ENCODE results near the gene ASXL1.
A peak's percentile ranks its signal among the peaks of the same experiment; 100 is the strongest.

Gene ASXL1

GRCh38 chr20:32483351-32484224 is 125.5 kb downstream of the ASXL1 start:
- Histone ChIP-seq H3K27me3 (no peaks in the 10 kb centered on the region), H3K4me3 (peak overlapping the region; percentile 68 to 95 (median 85)), H3K4me2 (peak overlapping the region; percentile 88 to 100 (median 96)), H3K27ac (peak overlapping the region; percentile 35 to 99 (median 96); a peak in 20 of 22 replicates), H3K4me1 (peaks cover 48 to 64% (median 54%) of the 10 kb centered on the region in 10 experiments), H4K20me1 (peaks cover 31 to 43% (median 40%) of the 10 kb centered on the region in 11 experiments; a peak in 21 of 22 replicates), H3K9me3 (replicated peaks in 1 of 11) (no peaks in the 10 kb centered on the region; a peak in 1 of 22 replicates), H3K36me3 (peaks cover 0 to 15% (median 5%) of the 10 kb centered on the region in 11 experiments; a peak in 7 of 22 replicates), H3K9ac (peak overlapping the region; percentile 72 to 98 (median 94); a peak in 21 of 22 replicates)
- TF ChIP-seq Cebpa-rat (IDR thresholded peaks at IDR 0.05) = no peak

- Histone ChIP-seq H3K4me2 (peak overlapping the region; percentile 88 to 100 (median 96)), H3K9me3 (replicated peaks in 1 of 11) (peaks cover 0 to 6% (median 4%) of the 10 kb centered on the region in 11 experiments; a peak in 11 of 22 replicates), H3K4me3 (peak overlapping the region; percentile 68 to 95 (median 85)), H3K36me3 (peaks cover 0 to 15% (median 5%) of the 10 kb centered on the region in 11 experiments; a peak in 9 of 22 replicates), H3K9ac (peak overlapping the region; percentile 72 to 98 (median 94); a peak in 21 of 22 replicates), H3K27ac (peak overlapping the region in 10 of 11 experiments; percentile 57 to 99 (median 96); a peak in 20 of 22 replicates), H4K20me1 (peaks cover 23 to 35% (median 32%) of the 10 kb centered on the region in 11 experiments; a peak in 21 of 22 replicates), H3K4me1 (peaks cover 40 to 56% (median 46%) of the 10 kb centered on the region in 10 experiments), H3K27me3 (no peaks in the 10 kb centered on the region)
- no peak for TF ChIP-seq Cebpa-rat (IDR thresholded peaks at IDR 0.05)
Observed at GRCh38 chr20:32484225-32484957, 126.3 kb downstream of the ASXL1 start.

- Histone ChIP-seq H3K27ac (peak overlapping the region in 10 of 11 experiments; percentile 57 to 99 (median 96); a peak in 20 of 22 replicates), H3K4me2 (peak overlapping the region; percentile 88 to 100 (median 96)), H3K4me1 (peaks cover 32 to 48% (median 38%) of the 10 kb centered on the region in 10 experiments), H3K4me3 (peak overlapping the region; percentile 68 to 95 (median 85)), H3K9me3 (replicated peaks in 1 of 11) (peaks cover 0 to 10% (median 7%) of the 10 kb centered on the region in 11 experiments; a peak in 11 of 22 replicates), H3K36me3 (peaks cover 0 to 11% (median 8%) of the 10 kb centered on the region in 11 experiments; a peak in 10 of 22 replicates), H3K27me3 (no peaks in the 10 kb centered on the region), H3K9ac (peak overlapping the region; percentile 26 to 98 (median 94); a peak in 21 of 22 replicates), H4K20me1 (peaks cover 15 to 27% (median 24%) of the 10 kb centered on the region in 11 experiments; a peak in 21 of 22 replicates)
- no peak for TF ChIP-seq Cebpa-rat (IDR thresholded peaks at IDR 0.05)
Observed at GRCh38 chr20:32484958-32485769, 127.0 kb downstream of the ASXL1 start.

GRCh38 chr20:32485770-32486478 is 127.8 kb downstream of the ASXL1 start:
- peak overlapping the region in 9 of 11 experiments; percentile 79 to 99 (median 97); a peak in 15 of 22 replicates for H3K27ac ChIP-seq
- no peaks in the 10 kb centered on the region for H3K27me3 ChIP-seq
- H3K9me3 ChIP-seq (replicated peaks in 1 of 11) = peaks cover 0 to 10% (median 7%) of the 10 kb centered on the region in 11 experiments; a peak in 11 of 22 replicates
- peak overlapping the region in 8 of 11 experiments; percentile 91 to 98 (median 97); a peak in 15 of 22 replicates for H3K9ac ChIP-seq
- no peak overlapping the region for H3K4me3 ChIP-seq
- no peak for TF ChIP-seq Cebpa-rat (IDR thresholded peaks at IDR 0.05)
- peaks cover 27 to 44% (median 33%) of the 10 kb centered on the region in 10 experiments for H3K4me1 ChIP-seq
- peaks cover 7 to 20% (median 16%) of the 10 kb centered on the region in 11 experiments; a peak in 21 of 22 replicates for H4K20me1 ChIP-seq
- peaks cover 0 to 15% (median 3%) of the 10 kb centered on the region in 11 experiments; a peak in 7 of 22 replicates for H3K36me3 ChIP-seq
- H3K4me2 ChIP-seq = peak overlapping the region; percentile 88 to 100 (median 96)

- Histone ChIP-seq H3K9me3 (replicated peaks in 1 of 11) (peaks cover 0 to 10% (median 7%) of the 10 kb centered on the region in 11 experiments; a peak in 11 of 22 replicates), H3K4me1 (peaks cover 20 to 44% (median 34%) of the 10 kb centered on the region in 10 experiments), H3K9ac (no peak overlapping the region), H3K27me3 (no peaks in the 10 kb centered on the region), H3K36me3 (peaks cover 0 to 18% (median 3%) of the 10 kb centered on the region in 11 experiments; a peak in 6 of 22 replicates), H3K4me2 (no peak overlapping the region; a peak in 1 of 22 replicates), H3K27ac (no peak overlapping the region), H4K20me1 (peaks cover 0 to 11% (median 3%) of the 10 kb centered on the region in 11 experiments; a peak in 16 of 22 replicates), H3K4me3 (no peak overlapping the region)
- no peak for TF ChIP-seq Cebpa-rat (IDR thresholded peaks at IDR 0.05)
Observed at GRCh38 chr20:32487381-32487780, 129.2 kb downstream of the ASXL1 start.

- Histone ChIP-seq H3K4me1 (peaks cover 29 to 51% (median 41%) of the 10 kb centered on the region in 10 experiments), H3K9me3 (replicated peaks in 1 of 11) (peaks cover 0 to 10% (median 7%) of the 10 kb centered on the region in 11 experiments; a peak in 11 of 22 replicates), H3K4me3 (no peak overlapping the region), H3K27me3 (no peaks in the 10 kb centered on the region), H3K9ac (no peak overlapping the region), H3K27ac (no peak overlapping the region), H4K20me1 (peaks cover 0 to 19% (median 0%) of the 10 kb centered on the region in 11 experiments; a peak in 3 of 22 replicates), H3K4me2 (peak overlapping the region in 4 of 11 experiments; percentile 0 to 37 (median 16); a peak in 5 of 22 replicates), H3K36me3 (peaks cover 0 to 26% (median 11%) of the 10 kb centered on the region in 11 experiments; a peak in 9 of 22 replicates)
- TF ChIP-seq Cebpa-rat (IDR thresholded peaks at IDR 0.05) = peak in 3 of 11 experiments; percentile 23 to 75 (median 36); a peak in 4 of 22 replicates
Observed at GRCh38 chr20:32488066-32488838, 130.1 kb downstream of the ASXL1 start.

Measured in BLaER1 treated with 17β-estradiol and CSF1 and Interleukin-3, amounts not matched to agents 10 nM and 100 nM (cell line).